HEK293 (cell line): Measurements from ENCODE around the gene CYREN.

Experiments
- CTCF ChIA-PET: fragments of 350-600 bp; formaldehyde crosslinking; extraction: SDS; loops from one replicate; lab custom pipeline; 2021; ENCODE audit warnings: antibody characterized with exemption; lab: Yijun Ruan, JAX
- POLR2A ChIA-PET: fragments of 300-600 bp; formaldehyde crosslinking; extraction: SDS; loops from one replicate; lab custom pipeline; 2020; ENCODE audit warnings: antibody characterized with exemption, inconsistent platforms; lab: Yijun Ruan, JAX
- H3K27ac ChIP-seq: fragments of 200-500 bp; sonication (Bioruptor generic); 2 replicates; pipeline ENCODE4 v1.5.1; 2014; ENCODE audit warnings: low read depth, low read length, control low read depth, inconsistent platforms; ENCODE audit errors: extremely low read depth
- H3K36me3 ChIP-seq, 2 experiments: fragments of 200-500 bp in 1 of 2; sonication (Bioruptor generic) in 1 of 2; 1 replicate in 1 of 2; 2 replicates in 1 of 2; pipeline ENCODE4 v1.5.1; 2014 to 2017; ENCODE audit warnings: inconsistent platforms in 2 of 2, low read length in 2 of 2; ENCODE audit not compliant: control insufficient read depth in 2 of 2, insufficient read depth in 1 of 2
- H3K4me1 ChIP-seq: fragments of 200-500 bp; sonication (Bioruptor generic); 2 replicates; pipeline ENCODE4 v1.5.1; 2014; ENCODE audit warnings: mild to moderate bottlenecking, low read length, inconsistent platforms; ENCODE audit not compliant: control insufficient read depth, insufficient read depth
- H3K4me3 ChIP-seq: 2 replicates; pipeline ENCODE4 v1.5.1; 2011; ENCODE audit warnings: low read depth, mild to moderate bottlenecking, control low read depth, low read length, moderate library complexity
- H3K9me3 ChIP-seq: fragments of 200-500 bp; sonication (Bioruptor generic); 2 replicates; pipeline ENCODE4 v1.5.1; 2014; ENCODE audit warnings: low read depth, low read length, inconsistent platforms; ENCODE audit not compliant: control insufficient read depth, insufficient read depth
- BCL11B ChIP-seq: fragments of 450-650 bp; formaldehyde crosslinking; IDR thresholded peaks from 2 replicates; pipeline ENCODE4 v1.5.1; 2016; ENCODE audit warnings: low read depth, missing biosample characterization, missing genetic modification characterization
- GFI1B ChIP-seq: fragments of 450-650 bp; formaldehyde crosslinking; IDR thresholded peaks from 2 replicates; pipeline ENCODE4 v1.5.1; 2016; ENCODE audit warnings: missing biosample characterization, missing genetic modification characterization
- HOXD13 ChIP-seq: sonication (generic); formaldehyde crosslinking; IDR thresholded peaks from 2 replicates; pipeline ENCODE4 v1.8.0; 2022; ENCODE audit warnings: missing genetic modification reagents, borderline replicate concordance
- INSM2 ChIP-seq: fragments of 450-650 bp; formaldehyde crosslinking; IDR thresholded peaks from 2 replicates; pipeline ENCODE4 v1.5.1; 2016; ENCODE audit warnings: missing biosample characterization, missing genetic modification characterization
- KLF1 ChIP-seq: fragments of 450-650 bp; formaldehyde crosslinking; IDR thresholded peaks from 2 replicates; pipeline ENCODE4 v1.5.1; 2016; ENCODE audit warnings: missing biosample characterization, missing genetic modification characterization
- PRDM2 ChIP-seq: fragments of 450-650 bp; formaldehyde crosslinking; IDR thresholded peaks from 2 replicates; pipeline ENCODE4 v1.5.1; 2016; ENCODE audit warnings: missing biosample characterization, missing genetic modification characterization, borderline replicate concordance
- SETDB1 ChIP-seq: IDR thresholded peaks from one replicate; pipeline ENCODE4 v1.6.1; 2017; ENCODE audit warnings: mild to moderate bottlenecking, low read length, moderate library complexity, mixed read lengths; ENCODE audit not compliant: insufficient read length
- ZEB2 ChIP-seq: fragments of 450-650 bp; formaldehyde crosslinking; IDR thresholded peaks from 2 replicates; pipeline ENCODE4 v1.5.1; 2016; ENCODE audit warnings: missing biosample characterization, missing genetic modification characterization
- ZNF157 ChIP-seq: fragments of 450-650 bp; formaldehyde crosslinking; IDR thresholded peaks from 2 replicates; pipeline ENCODE4 v1.5.1; 2016; ENCODE audit warnings: missing biosample characterization, missing genetic modification characterization
- ZNF221 ChIP-seq: fragments of 450-650 bp; formaldehyde crosslinking; IDR thresholded peaks from 2 replicates; pipeline ENCODE4 v1.5.1; 2017; ENCODE audit warnings: missing biosample characterization, missing genetic modification characterization, borderline replicate concordance
- ZNF23 ChIP-seq: fragments of 450-650 bp; formaldehyde crosslinking; IDR thresholded peaks from 2 replicates; pipeline ENCODE4 v1.5.1; 2016; ENCODE audit warnings: missing biosample characterization, missing genetic modification characterization, borderline replicate concordance
- ZNF292 ChIP-seq: fragments of 450-650 bp; formaldehyde crosslinking; IDR thresholded peaks from 2 replicates; pipeline ENCODE4 v1.5.1; 2016; ENCODE audit warnings: low read depth, missing biosample characterization, missing genetic modification characterization, borderline replicate concordance
- ZNF350 ChIP-seq: fragments of 450-650 bp; formaldehyde crosslinking; IDR thresholded peaks from 2 replicates; pipeline ENCODE4 v1.5.0; 2017; ENCODE audit warnings: missing biosample characterization, mild to moderate bottlenecking, missing genetic modification characterization
- ZNF404 ChIP-seq: fragments of 450-650 bp; formaldehyde crosslinking; IDR thresholded peaks from 2 replicates; pipeline ENCODE4 v1.5.1; 2017; ENCODE audit warnings: missing biosample characterization, missing genetic modification characterization
- ZNF449 ChIP-seq: fragments of 450-650 bp; formaldehyde crosslinking; IDR thresholded peaks from 2 replicates; pipeline ENCODE4 v1.5.1; 2017; ENCODE audit warnings: missing biosample characterization, mild to moderate bottlenecking, missing genetic modification characterization, moderate library complexity
- ZNF555 ChIP-seq: fragments of 450-650 bp; formaldehyde crosslinking; conservative IDR thresholded peaks from 2 replicates; pipeline ENCODE4 v1.5.1; 2017; ENCODE audit warnings: missing biosample characterization, mild to moderate bottlenecking, missing genetic modification characterization, inconsistent platforms
- ZNF600 ChIP-seq: fragments of 450-650 bp; formaldehyde crosslinking; IDR thresholded peaks from 2 replicates; pipeline ENCODE4 v1.5.1; 2016; ENCODE audit warnings: missing biosample characterization, missing genetic modification characterization
- ZNF621 ChIP-seq: fragments of 450-650 bp; formaldehyde crosslinking; IDR thresholded peaks from 2 replicates; pipeline ENCODE4 v1.5.1; 2017; ENCODE audit warnings: missing biosample characterization, missing genetic modification characterization
- ZNF626 ChIP-seq: fragments of 450-650 bp; sonication (Bioruptor Pico); formaldehyde crosslinking; IDR thresholded peaks from 2 replicates; pipeline ENCODE4 v1.5.1; 2018; ENCODE audit warnings: missing biosample characterization, missing genetic modification characterization, inconsistent platforms
- ZNF654 ChIP-seq: fragments of 450-650 bp; formaldehyde crosslinking; IDR thresholded peaks from 2 replicates; pipeline ENCODE4 v1.5.1; 2016; ENCODE audit warnings: low read depth, missing biosample characterization, missing genetic modification characterization
- ZNF677 ChIP-seq: fragments of 450-650 bp; IDR thresholded peaks from 2 replicates; pipeline ENCODE4 v1.5.0; 2018; ENCODE audit warnings: missing biosample characterization, mild to moderate bottlenecking, missing genetic modification characterization, moderate library complexity
- ZNF692 ChIP-seq: fragments of 450-650 bp; formaldehyde crosslinking; IDR thresholded peaks from 2 replicates; pipeline ENCODE4 v1.5.1; 2016; ENCODE audit warnings: missing biosample characterization, missing genetic modification characterization

Gene CYREN

GRCh38 chr7:135190703-135191102 is 20.2 kb upstream of the CYREN start:
- Histone ChIP-seq H3K36me3 (peaks cover 0 to 73% of the 10 kb centered on the region in 2 experiments; a peak in 2 of 3 replicates), H3K9me3 (no peaks in the 10 kb centered on the region)
- TF ChIP-seq SETDB1 (no peak), ZNF449 (no peak), ZNF600 (tag by site-specific recombination) (no peak), ZNF677 (tag by site-specific recombination) (no peak), ZNF157 (tag by site-specific recombination) (no peak)
- TF ChIP-seq, all 188 proteins: peak for 0
- ChIA-PET POLR2A (no interaction called here), CTCF (no interaction called here)
- no peaks in the 10 kb centered on the region for H3K4me1 ChIP-seq
- H3K27ac ChIP-seq: no peak overlapping the region
- H3K4me3 ChIP-seq: no peak overlapping the region

GRCh38 chr7:135189961-135190360 is 19.5 kb upstream of the CYREN start:
- H3K4me3 ChIP-seq: no peak overlapping the region
- H3K36me3 ChIP-seq: peaks cover 0 to 74% of the 10 kb centered on the region in 2 experiments; a peak in 2 of 3 replicates
- H3K9me3 ChIP-seq: no peaks in the 10 kb centered on the region
- TF ChIP-seq ZNF654 (tag by site-specific recombination) (no peak), HOXD13 (CRISPR knock-in tag) (no peak), BCL11B (tag by site-specific recombination) (no peak), ZNF555 (no peak), INSM2 (tag by site-specific recombination) (no peak), GFI1B (tag by site-specific recombination) (no peak), PRDM2 (tag by site-specific recombination) (no peak), ZNF626 (tag by site-specific recombination) (no peak), KLF1 (tag by site-specific recombination) (no peak), ZNF621 (tag by site-specific recombination) (no peak), ZNF23 (no peak), ZNF221 (no peak), ZNF350 (tag by site-specific recombination) (no peak), ZEB2 (tag by site-specific recombination) (no peak), ZNF692 (tag by site-specific recombination) (no peak), ZNF404 (tag by site-specific recombination) (no peak), ZNF292 (tag by site-specific recombination) (no peak)
- H3K27ac ChIP-seq: no peak overlapping the region
- POLR2A ChIA-PET: no interaction called here
- no peaks in the 10 kb centered on the region for H3K4me1 ChIP-seq
- CTCF ChIA-PET: no interaction called here
